ENCODE data around the gene SRSF4.

DNA sequence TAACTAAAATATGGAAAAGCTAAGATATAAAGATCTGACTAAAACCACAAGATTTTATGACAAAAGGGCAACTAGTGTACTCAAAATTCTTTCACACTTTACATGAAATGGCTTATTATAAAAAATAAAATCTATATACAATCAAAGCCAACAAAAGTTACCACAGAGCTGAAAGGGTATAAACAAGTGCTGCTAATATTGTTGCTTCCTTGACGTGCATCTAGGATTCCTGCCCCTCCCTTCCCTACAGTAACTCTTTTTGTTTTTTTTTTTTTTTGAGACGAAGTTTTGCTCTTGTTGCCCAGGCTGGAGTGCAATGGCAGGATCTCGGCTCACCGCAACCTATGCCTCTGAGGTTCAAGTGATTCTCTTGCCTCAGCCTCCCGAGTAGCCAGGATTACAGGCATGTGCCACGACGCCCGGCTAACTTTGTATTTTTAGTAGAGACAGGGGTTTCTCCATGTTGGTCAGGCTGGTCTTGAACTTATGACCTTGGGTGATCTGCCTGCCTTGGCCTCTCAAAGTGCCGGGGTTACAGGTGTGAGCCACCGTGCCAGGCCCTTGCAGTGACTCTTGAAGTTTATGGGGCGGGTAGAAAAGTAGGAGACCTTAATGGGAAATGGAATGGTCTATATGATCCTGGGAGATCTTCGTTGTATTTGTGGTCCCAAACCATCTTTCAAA, 4.5 kb downstream of the SRSF4 start:
- TF ChIP-seq, protein P1, sequence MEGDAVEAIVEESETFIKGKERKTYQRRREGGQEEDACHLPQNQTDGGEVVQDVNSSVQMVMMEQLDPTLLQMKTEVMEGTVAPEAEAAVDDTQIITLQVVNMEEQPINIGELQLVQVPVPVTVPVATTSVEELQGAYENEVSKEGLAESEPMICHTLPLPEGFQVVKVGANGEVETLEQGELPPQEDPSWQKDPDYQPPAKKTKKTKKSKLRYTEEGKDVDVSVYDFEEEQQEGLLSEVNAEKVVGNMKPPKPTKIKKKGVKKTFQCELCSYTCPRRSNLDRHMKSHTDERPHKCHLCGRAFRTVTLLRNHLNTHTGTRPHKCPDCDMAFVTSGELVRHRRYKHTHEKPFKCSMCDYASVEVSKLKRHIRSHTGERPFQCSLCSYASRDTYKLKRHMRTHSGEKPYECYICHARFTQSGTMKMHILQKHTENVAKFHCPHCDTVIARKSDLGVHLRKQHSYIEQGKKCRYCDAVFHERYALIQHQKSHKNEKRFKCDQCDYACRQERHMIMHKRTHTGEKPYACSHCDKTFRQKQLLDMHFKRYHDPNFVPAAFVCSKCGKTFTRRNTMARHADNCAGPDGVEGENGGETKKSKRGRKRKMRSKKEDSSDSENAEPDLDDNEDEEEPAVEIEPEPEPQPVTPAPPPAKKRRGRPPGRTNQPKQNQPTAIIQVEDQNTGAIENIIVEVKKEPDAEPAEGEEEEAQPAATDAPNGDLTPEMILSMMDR (IDR thresholded peaks at IDR 0.05; ENCODE audit: poor library complexity) = no peak
- TF ChIP-seq EZH2 (IDR thresholded peaks at IDR 0.05; ENCODE audit: borderline replicate concordance) = no peak

Measured in hepatocyte (in vitro differentiated cells).